GOT3 (cell line): Measurements from ENCODE around the gene CABLES2.

ENCODE experiments used
- DNase-seq: peaks from one replicate; lab custom pipeline; 2025; ENCODE audit warnings: mixed read lengths; lab: John Stamatoyannopoulos, UW

CABLES2 gene

GRCh38 chr20:62370115-62370806 is 36.8 kb downstream of the CABLES2 start:
- peak; percentile 75 for DNase-seq

DNA sequence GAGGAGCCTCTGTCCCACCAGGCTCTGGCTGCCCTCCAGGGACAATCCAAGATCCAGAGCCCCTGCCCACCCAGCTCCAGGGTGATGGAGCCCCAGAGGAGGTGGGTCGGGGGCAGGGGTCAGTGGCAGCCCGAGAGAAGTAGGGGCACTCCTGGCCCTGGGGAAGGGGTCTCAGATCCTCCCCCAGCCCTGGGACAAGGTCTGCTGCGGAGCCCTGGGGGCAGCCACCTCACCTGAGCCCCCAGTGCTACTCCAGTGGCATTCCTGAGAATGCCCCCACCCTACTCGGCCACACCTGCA is 37.3 kb downstream of the CABLES2 start:
- no peak for DNase-seq

GRCh38 chr20:62368976-62369814 is 37.9 kb downstream of the CABLES2 start:
- peak; percentile 34 for DNase-seq

GRCh38 chr20:62368392-62368975 is 38.6 kb downstream of the CABLES2 start:
- DNase-seq = no peak

GRCh38 chr20:62367633-62368391 is 39.3 kb downstream of the CABLES2 start:
- DNase-seq = no peak

DNA sequence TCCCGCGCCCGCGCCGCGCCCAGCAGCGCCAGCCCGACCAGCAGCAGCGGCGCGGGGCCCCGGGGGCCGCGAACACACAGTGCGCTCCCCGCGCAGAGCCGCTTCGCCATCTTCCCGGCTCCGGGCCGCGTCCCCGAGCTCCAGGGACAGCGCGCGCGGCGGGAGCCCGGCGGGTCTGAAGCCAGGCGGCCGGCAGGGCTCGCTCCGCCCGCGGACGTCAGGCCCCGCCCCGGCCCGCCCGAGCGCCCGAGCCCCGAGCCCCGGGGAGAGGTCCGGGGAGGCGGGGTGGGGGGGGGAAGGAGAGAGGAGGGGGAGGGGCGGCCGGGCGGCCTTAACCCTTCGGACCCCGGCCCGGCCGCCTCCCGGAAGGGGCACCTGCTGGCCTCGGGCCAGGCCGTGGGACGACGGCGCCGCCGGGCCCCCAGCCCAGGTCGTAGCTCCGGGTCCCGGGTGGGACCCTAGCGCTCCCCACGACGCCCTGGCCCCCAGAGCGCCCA is 39.9 kb downstream of the CABLES2 start, which contains the start of gene LAMA5:
Gene LAMA5 (minus strand): TSS at position 177 of the 497 bp plus-strand sequence. CDS start 67 bp downstream, at position 110.
- DNase-seq = no peak

DNA sequence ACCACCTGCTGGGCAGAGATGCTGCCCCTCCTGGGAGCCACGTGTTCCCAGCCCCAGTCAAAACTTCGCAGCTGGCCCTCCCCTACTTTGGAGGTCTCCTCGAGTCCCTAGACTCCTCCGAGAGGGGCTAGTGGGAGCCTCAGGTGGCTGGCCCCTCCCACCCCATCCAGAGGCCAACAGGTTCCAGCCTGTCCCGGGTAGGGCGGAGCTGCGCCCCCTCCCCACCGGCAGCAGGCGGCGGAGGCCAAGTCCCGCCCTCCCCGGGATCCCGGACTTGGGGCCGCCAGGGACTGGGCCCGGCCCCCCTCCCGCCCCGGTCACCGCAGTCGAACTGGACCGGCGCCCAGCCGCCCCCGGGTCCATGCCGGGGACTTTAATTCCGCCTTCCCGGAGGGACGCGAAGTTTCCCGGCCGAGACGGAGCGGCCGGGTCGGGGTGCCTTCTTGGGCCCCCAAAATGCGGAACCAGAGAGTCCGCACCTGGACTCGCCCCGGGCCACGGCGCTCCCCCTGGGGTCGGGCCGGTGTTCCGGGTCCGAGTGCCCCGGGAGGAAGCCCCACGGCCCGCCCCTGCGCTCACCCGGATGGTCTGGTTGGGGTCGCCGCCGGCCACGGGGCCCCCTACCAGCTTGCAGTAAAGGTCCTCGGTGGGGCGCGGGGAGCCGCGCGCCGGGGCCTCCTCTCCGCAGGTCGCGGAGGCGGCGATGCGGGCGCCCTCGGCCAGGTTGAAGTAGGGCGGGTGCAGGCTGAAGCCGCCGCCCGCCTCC is 40.5 kb downstream of the CABLES2 start:
- DNase-seq = no peak

DNA sequence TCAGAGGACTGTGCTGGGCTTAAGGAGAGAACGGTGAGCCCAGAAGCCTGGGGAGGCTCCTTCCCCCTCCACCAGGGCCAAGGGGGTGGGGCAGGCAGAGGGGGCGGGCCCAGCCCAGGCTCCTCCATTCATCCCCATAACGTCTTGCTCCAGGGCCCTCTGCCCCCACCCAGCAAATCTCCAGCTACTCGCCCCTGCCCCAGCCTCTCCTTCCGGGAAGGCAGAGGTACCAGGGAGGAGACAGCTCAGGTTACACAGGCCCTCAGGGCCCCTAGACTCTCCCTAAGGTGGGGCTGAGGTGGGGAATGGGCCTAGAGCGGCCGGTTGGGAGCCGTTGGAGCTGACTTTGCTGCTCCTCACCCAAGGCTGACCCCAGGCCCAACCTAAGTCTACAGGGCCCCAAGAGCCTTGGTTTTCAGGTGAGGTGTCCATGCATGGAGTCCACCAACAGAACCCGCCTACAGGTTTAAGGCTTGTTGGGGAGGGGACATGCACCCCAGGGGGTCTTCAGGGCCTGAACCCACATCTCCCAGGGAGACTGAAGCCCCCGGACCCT is 41.2 kb downstream of the CABLES2 start:
- DNase-seq = no peak

DNA sequence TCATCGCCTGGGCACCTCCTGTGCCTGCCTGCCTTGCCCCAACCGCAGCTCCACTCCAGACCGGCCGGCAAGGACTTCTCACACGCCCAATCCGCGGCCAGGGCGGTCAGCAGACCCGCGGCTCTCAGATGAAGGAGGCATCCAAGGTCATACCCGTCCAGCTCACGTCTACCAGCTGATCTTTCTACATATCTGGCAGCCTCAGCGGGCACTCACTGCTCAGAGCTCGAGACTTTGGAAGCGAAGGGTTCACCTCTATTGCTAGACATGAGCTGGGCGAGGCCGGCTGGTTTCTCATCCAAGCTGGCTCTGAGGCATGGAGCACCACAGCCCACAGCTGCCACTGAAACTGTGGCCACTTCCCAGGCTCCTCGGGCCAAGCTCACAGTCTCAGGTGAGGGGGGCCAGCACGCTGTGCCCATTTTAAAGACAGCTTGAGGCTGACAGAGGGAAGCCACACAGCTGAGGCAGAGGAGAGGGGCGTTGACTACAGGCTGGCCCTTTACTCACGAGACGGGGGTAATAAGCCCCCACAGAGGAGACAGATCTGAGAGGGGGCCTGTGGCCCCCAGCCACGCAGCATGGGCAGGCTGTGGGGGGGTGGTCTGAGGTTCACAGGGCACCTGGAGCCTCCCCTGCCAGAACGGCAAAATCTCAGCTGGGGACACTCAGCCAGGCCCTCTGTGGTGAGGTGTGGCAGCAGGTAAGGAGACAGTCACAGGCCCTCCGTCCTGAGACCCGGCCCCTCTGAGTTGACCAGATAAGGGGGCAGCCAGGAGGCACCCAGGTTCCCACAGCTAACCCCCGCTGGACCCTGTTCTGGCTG is 42.0 kb downstream of the CABLES2 start:
- no peak for DNase-seq

GRCh38 chr20:62363920-62364851 is 42.9 kb downstream of the CABLES2 start:
- DNase-seq = no peak

DNA sequence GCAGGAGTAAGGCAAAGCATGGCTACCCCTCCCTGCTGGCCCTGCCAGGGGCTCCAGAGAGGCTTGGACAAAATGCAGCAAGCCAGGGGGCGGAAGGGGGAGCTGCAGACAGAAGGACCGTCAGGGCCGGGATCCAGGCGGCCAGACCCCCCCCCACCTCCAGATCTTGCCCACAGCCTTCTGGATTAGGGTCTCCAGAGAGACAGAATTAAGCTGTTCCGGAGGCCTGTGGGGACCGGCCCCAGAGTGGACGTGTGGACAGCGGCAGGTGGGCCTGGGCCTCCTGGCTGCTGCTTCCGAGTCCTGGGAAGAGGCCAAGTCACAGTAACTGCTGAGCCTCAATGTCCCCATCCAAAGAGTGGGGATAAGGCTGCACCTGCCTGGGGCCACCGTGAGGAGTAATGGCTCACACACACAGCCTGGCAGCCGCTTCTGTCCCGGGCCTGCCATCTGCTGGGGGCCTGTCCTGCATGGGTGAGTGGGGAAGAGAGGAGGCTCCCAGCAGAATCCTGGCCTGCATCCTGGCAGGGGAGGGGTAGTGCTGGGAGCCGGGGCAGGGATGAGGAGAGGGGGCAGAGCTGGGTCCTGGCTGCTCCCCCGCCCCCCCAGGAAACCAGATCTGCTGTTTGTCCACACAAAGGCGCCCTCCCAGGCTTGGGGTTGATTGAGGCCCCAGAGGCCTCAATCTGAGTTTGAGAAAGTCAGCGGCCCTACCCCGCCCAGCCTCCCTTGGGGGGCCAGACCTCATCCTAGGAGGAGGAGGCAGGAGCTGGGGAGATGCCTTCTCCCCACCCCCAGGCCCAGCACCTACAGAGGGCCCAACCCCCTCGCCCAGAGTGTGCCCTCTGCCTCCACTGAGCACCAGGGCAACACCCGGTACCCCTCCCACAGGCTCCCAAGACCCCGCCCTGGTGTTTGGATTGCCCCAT is 43.8 kb downstream of the CABLES2 start:
- DNase-seq = no peak

DNA sequence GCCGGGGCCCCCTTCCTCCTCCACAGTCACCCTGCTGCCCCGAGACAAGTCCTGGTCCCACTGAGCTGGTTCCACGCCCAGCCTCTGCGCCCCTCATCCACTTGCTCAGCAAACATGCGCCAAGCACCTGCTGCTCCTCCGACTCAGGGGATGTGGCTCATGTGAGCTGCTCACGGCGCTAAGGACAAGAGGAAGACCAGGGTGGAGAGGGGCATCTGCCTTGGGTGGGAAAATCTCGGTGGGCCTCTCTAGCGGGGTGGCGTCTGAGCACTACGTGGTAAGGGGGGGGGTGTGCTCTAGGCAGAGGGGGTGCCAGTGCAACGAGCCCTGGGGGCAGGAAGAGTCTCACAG is 44.5 kb downstream of the CABLES2 start:
- DNase-seq = no peak

DNA sequence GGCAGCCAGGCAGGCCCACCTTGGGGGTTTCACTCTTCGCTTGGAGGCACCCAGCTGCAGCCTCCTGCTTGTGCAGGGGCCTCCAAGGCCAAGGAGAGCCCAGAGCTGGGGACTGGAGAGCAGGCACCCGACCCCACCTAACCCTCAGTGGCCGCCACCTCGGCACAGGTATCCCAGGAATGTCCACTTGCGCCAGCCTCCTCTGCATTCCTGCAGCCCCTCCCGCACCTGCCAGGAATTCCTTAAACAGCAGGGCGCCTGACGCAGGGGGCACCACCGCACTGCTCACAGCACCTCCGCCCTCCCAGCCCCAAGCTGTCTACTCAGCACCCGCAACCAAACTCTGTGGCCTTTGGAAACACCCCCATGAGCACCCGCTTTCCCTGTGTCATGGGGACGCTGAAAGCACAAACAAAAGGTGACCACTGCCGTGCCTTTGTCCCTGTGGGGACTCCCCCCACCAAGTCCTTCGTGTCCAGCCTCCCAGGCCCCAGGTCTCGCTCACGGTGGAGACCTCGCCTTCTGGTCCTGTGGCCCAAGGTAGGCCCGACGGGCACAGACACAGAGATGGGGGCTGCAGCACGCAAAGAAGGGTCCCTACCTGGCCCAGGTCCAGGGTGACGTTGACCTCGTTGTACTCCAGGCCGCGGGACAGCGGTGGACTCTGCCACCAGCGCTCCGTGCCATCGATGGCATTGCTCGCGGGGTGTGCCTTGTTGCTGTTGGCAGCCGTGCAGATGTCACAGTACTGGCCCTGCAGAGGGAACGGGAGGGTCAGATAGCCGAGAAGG is 45.1 kb downstream of the CABLES2 start:
- no peak for DNase-seq

DNA sequence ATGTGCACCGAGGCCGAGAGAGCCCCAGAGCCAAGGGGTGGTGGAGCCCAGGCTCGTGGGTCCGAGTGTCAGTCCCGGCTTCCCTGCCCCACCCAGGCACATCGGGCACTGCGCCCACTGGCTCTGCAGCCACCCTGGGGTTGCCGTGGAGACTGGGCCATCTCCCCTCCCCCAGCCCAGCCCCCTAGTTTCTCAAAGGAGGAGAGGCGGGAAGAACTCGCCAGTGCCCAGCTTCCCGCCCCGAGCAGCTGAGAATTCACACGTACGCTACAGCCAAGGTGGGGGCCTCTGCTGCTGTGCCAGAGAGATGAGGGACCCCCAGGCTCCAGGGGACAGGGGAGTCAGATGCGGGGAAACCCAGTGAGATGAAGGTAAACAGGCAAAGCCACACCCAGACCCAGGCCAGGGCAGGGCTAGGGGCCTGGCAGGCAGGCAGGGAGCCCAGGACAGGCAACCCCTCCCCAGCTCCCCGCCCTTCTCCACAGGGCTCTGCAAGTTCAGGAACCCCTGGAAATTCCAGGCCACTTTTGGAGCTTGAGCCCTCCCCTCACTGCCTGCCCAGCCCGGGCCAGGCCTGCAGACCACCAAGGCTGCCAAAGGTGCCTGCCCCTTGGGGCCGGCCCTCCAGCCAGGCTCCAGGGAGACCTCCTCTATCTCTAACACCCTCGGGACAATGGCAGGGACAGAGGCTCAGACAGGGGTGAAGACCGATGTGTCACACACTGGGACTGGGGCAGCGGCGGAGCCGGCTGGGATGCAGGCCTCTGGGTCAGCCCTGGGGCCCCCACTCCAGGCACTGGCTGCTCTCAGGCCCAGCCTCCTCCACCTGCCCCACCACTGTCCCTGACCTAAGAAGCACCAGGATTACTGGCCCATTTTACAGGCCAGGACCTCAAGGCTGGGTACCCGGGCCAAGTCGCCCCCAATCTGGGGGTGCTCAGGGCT is 46.0 kb downstream of the CABLES2 start:
- DNase-seq = no peak

GRCh38 chr20:62359491-62360121 is 47.5 kb downstream of the CABLES2 start:
- no peak for DNase-seq
